NOMO-1 treated with DMSO at 0.1 percent for 48 hours (cell line): ENCODE data around the gene IVL.

ENCODE experiments used
- DNase-seq: peaks from one replicate; lab custom pipeline; 2025; ENCODE audit not compliant: unreplicated experiment; lab: John Stamatoyannopoulos, UW

IVL gene

GRCh38 chr1:152946651-152947256 lies 38.4 kb downstream of the IVL start, which contains the start of gene SPRR5:
Gene SPRR5 (plus strand): TSS chr1:152947206. CDS start chr1:152948555, 1,349 bp downstream.
- DNase-seq, result no peak

DNA sequence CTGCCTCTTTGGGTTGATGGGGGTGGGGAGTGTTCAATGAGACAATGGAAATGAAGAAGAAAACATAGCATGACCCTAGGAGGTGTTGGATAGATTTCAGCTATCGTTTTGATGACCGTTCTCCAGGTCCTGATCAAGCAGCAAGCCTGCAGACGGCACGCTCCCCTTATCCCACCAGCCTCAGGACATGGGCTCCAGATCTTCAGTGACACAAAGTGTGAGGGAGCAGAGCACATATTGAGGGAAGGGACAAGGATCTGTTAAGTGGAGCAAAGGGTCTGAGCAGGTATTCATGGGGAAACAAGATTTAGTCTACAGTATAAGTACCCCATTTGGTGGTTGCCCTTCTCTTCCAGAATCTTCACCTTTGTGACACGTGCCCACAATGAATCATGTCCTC lies 43.4 kb downstream of the IVL start:
- DNase-seq, result no peak

DNA sequence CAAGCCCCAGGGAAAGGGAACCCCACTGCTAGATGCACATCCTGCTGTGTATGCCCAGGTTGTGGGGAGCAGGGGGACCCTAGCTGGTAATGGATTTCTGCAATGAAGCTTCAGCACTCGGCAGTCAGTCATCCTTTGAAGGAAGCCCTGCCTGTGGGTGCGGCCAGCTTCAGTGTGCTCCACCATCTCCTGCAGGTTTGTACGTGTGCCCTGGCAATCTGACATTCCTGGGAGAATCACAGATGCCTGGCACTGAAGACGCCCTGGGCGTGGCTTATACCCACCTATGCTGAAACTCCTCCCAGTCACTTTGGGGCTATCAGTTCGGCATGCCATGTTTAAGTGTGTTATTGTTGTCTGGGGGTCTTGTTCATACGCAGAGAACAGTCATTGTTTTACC lies 45.4 kb downstream of the IVL start:
- DNase-seq, result no peak

DNA sequence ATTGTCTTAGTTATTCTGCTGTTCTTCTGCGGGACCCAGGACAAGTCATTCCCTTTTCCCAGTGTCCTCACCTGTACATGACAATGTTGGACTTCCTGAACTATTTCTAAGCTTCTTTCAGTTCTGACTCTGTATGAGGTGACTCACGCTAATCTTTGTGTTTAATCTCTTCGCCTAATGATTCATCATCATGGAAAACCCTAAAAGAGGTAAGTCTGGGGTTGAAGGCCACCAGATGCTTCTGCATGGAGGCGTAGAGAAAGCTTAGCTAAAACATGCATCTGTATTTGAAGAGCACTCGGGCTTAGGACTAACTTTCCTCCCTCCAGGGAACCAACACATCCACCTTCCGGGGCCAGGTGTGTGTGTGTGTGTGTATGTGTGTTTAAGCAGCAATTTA lies 46.1 kb downstream of the IVL start:
- no peak for DNase-seq

- DNase-seq, result no peak
Observed at GRCh38 chr1:152957561-152957960, 49.2 kb downstream of the IVL start.

DNA sequence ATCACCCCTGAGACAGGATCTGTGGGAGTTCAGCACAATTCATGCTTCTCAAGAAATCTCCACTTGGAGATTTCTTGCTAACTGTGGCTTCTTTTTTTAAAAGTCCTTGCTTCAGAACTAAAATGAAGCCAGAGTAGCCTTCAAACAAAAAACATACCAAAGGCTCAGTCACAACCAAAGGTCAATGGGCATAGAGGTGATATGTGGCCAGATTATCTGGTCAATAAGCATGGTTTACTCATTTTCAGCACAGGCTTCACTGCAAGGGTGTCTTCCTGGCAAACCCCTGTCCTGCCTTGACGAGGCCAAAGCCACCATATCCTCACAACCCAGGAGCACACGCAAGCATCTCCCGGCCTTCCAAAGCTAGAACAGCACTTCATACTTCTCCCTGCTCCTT lies 50.9 kb downstream of the IVL start:
- DNase-seq, result no peak

DNA sequence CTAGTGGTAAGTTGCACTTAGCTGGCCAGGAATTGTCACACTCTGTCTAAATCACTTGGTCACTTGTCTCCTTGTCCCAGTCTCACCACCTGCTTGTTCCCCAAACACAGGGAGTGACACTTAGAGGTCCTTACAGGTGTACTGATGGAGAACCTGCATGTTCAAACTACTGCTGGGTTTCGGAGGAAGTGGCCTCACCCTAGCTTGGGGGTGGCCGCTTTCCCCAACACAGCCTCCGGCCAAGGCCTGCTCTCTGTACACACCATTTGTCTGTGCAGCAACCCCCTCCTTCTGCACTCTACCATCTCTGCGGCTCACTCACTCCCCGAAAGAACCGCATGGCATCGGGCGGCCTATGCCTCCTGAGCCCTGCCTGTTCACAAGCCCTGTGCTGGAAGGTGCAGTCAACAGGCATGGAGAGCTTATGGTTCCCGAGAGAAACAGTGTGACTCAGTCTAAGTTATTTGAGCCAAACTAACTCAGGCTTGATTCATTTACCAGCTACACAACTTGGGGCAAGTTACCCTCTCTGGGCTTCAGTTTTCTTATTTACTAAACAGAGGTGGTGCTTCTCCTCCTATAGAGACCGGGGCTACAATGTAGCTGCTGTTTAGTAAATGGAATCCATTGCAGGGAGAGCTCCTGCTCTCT lies 51.6 kb downstream of the IVL start:
- DNase-seq, result no peak

DNA sequence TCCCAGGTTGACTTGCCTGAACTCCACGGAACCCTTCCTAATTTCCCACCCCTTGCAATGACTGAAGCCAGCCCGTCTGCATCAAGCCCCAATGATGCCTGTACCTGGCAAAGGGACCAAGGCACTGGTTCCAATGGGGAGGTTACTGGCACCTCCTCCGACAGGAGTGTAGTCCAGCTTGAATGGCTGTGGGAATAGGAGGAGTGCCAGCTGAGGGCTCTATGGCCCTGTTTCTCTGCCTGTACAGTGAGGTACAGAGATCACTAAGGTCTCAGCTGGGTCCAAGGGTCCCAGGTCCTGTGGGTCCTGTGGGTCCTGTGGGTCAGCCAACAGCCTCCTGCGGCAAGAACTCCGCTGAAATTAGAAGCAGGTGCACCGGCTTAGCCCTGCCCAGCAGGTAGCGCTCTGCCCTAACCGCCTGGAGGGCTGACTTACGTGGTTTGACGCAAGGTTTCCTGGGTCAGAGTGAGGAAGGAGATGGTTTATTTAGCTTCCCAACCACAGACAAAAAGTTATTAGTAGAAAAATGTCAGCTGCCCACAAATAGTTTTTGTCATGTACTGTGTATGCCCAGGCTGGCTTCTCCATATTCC lies 52.2 kb downstream of the IVL start:
- DNase-seq, result peak; percentile 32
